H9 (cell line): Measurements from ENCODE around the gene PTK6. TPM values are rescaled to one million over a fixed set of nuclear protein-coding genes. Genes with fewer than 3 reads are reported as not detected.

Source experiments
- DNase-seq: peaks from one replicate; pipeline ENCODE4 v3.0.0-alpha.2; 2017
- H2AFZ ChIP-seq: one replicate; pipeline ENCODE4 v1.6.1; 2013; ENCODE audit warnings: mild to moderate bottlenecking, low read length, control low read depth, moderate library complexity
- H2AK5ac ChIP-seq: 2 replicates; pipeline ENCODE4 v1.6.1; 2013; ENCODE audit warnings: low read length, control low read depth, mixed read lengths; ENCODE audit not compliant: insufficient read length
- H2BK120ac ChIP-seq: one replicate; pipeline ENCODE4 v1.6.1; 2013; ENCODE audit warnings: low read depth, mild to moderate bottlenecking, low read length, control low read depth, inconsistent platforms; ENCODE audit not compliant: poor library complexity, severe bottlenecking
- H2BK12ac ChIP-seq: 2 replicates; pipeline ENCODE4 v1.6.1; 2013; ENCODE audit warnings: low read length, control low read depth, mixed read lengths, low read depth; ENCODE audit not compliant: insufficient read length
- H2BK15ac ChIP-seq: 2 replicates; pipeline ENCODE4 v1.6.1; 2013; ENCODE audit warnings: low read depth, low read length, control low read depth
- H2BK20ac ChIP-seq: one replicate; pipeline ENCODE4 v1.6.1; 2013; ENCODE audit warnings: low read depth, mild to moderate bottlenecking, low read length, control low read depth, inconsistent platforms; ENCODE audit not compliant: poor library complexity, severe bottlenecking
- H2BK5ac ChIP-seq: 2 replicates; pipeline ENCODE4 v1.6.1; 2013; ENCODE audit warnings: low read length, control low read depth, mixed read lengths; ENCODE audit not compliant: insufficient read length
- H3K14ac ChIP-seq: 2 replicates; pipeline ENCODE4 v1.6.1; 2013; ENCODE audit warnings: low read length, control low read depth; ENCODE audit not compliant: insufficient read depth
- H3K18ac ChIP-seq: 2 replicates; pipeline ENCODE4 v1.6.1; 2013; ENCODE audit warnings: low read depth, mild to moderate bottlenecking, mixed read lengths, low read length, control low read depth; ENCODE audit not compliant: insufficient read length
- H3K23ac ChIP-seq: 2 replicates; pipeline ENCODE4 v1.6.1; 2013; ENCODE audit warnings: low read length, control low read depth, mixed read lengths, low read depth; ENCODE audit not compliant: insufficient read length
- H3K23me2 ChIP-seq: 2 replicates; pipeline ENCODE4 v1.6.1; 2013; ENCODE audit warnings: low read depth, mild to moderate bottlenecking, mixed read lengths, low read length, control low read depth; ENCODE audit not compliant: insufficient read length, poor library complexity, severe bottlenecking
- H3K27ac ChIP-seq: 2 replicates; pipeline ENCODE4 v1.5.1; 2013; ENCODE audit warnings: low read length, control low read depth, mixed read lengths, low read depth; ENCODE audit not compliant: insufficient read length
- H3K27me3 ChIP-seq: 2 replicates; pipeline ENCODE4 v1.6.1; 2013; ENCODE audit warnings: low read length, control low read depth, inconsistent platforms; ENCODE audit not compliant: insufficient read depth
- H3K4ac ChIP-seq: 2 replicates; pipeline ENCODE4 v1.6.1; 2013; ENCODE audit warnings: low read depth, mild to moderate bottlenecking, control low read depth, inconsistent platforms, low read length, moderate library complexity
- H3K4me1 ChIP-seq: 2 replicates; pipeline ENCODE4 v1.6.1; 2013; ENCODE audit warnings: low read length, control low read depth, inconsistent platforms; ENCODE audit not compliant: insufficient read depth
- H3K4me2 ChIP-seq: 2 replicates; pipeline ENCODE4 v1.6.1; 2013; ENCODE audit warnings: low read length, control low read depth, mixed read lengths; ENCODE audit not compliant: insufficient read length, insufficient read depth
- H3K56ac ChIP-seq: 2 replicates; pipeline ENCODE4 v1.6.1; 2013; ENCODE audit warnings: low read depth, mild to moderate bottlenecking, mixed read lengths, low read length, control low read depth; ENCODE audit not compliant: insufficient read length
- H3K79me1 ChIP-seq: 2 replicates; pipeline ENCODE4 v1.6.1; 2013; ENCODE audit warnings: low read depth, mild to moderate bottlenecking, moderate library complexity, low read length, control low read depth, inconsistent platforms; ENCODE audit not compliant: insufficient read depth, poor library complexity, severe bottlenecking
- H3K79me2 ChIP-seq: 2 replicates; pipeline ENCODE4 v1.6.1; 2013; ENCODE audit warnings: low read length, control low read depth, inconsistent platforms; ENCODE audit not compliant: insufficient read depth
- H3K9ac ChIP-seq: 2 replicates; pipeline ENCODE4 v1.6.1; 2013; ENCODE audit warnings: low read length, control low read depth, mixed read lengths; ENCODE audit not compliant: insufficient read length; ENCODE audit errors: extremely low read depth
- H3K9me3 ChIP-seq: one replicate; pipeline ENCODE4 v1.6.1; 2013; ENCODE audit warnings: low read depth, low read length, inconsistent platforms; ENCODE audit not compliant: control insufficient read depth
- H3T11ph ChIP-seq: one replicate; pipeline ENCODE4 v1.6.1; 2013; ENCODE audit warnings: mild to moderate bottlenecking, low read length, control low read depth, inconsistent platforms
- H4K20me1 ChIP-seq: one replicate; pipeline ENCODE4 v1.6.1; 2013; ENCODE audit not compliant: control insufficient read depth, insufficient read length, insufficient read depth
- H4K5ac ChIP-seq: 2 replicates; pipeline ENCODE4 v1.6.1; 2013; ENCODE audit warnings: low read depth, mild to moderate bottlenecking, mixed read lengths, low read length, control low read depth; ENCODE audit not compliant: insufficient read length
- H4K8ac ChIP-seq: replicated peaks from 2 replicates; pipeline ENCODE4 v1.6.1; 2013; ENCODE audit warnings: low read length, control low read depth, mixed read lengths, low read depth; ENCODE audit not compliant: insufficient read length
- H4K91ac ChIP-seq: 2 replicates; pipeline ENCODE4 v1.6.1; 2013; ENCODE audit warnings: low read depth, mild to moderate bottlenecking, moderate library complexity, mixed read lengths, low read length, control low read depth; ENCODE audit not compliant: insufficient read length
- H3K27ac Mint-ChIP-seq, 3 experiments: 2 replicates in 2 of 3; 3 replicates in 1 of 3; pipeline ENCODE4 v1.8.0; 2020 to 2021; ENCODE audit warnings: mixed read lengths in 3 of 3, mild to moderate bottlenecking in 1 of 3, moderate library complexity in 1 of 3
- H3K27me3 Mint-ChIP-seq: 2 replicates; pipeline ENCODE4 v1.8.0; 2021; ENCODE audit warnings: low read depth, mild to moderate bottlenecking, moderate library complexity, mixed read lengths
- H3K36me3 Mint-ChIP-seq, 3 experiments: 2 replicates in 2 of 3; 3 replicates in 1 of 3; pipeline ENCODE4 v1.8.0; 2020 to 2021; ENCODE audit warnings: low read depth in 3 of 3, mixed read lengths in 3 of 3; ENCODE audit not compliant: insufficient read depth in 1 of 3
- H3K4me1 Mint-ChIP-seq, 2 experiments: 2 replicates each; pipeline ENCODE4 v1.8.0; 2020; ENCODE audit warnings: mixed read lengths in 2 of 2
- H3K4me3 Mint-ChIP-seq, 2 experiments: 2 replicates in 1 of 2; 3 replicates in 1 of 2; pipeline ENCODE4 v1.8.0; 2020 to 2021; ENCODE audit warnings: mild to moderate bottlenecking in 2 of 2, mixed read lengths in 2 of 2, moderate library complexity in 1 of 2
- H3K9me3 Mint-ChIP-seq, 2 experiments: 2 replicates in 1 of 2; 3 replicates in 1 of 2; pipeline ENCODE4 v1.8.0; 2020; ENCODE audit warnings: mild to moderate bottlenecking in 2 of 2, mixed read lengths in 2 of 2, moderate library complexity in 1 of 2
- WGBS: extraction: QIAGEN DNeasy Blood & Tissue Kit; methylation state at CpG from one replicate; pipeline ENCODE4 v1.1.7; 2013; ENCODE audit warnings: missing lambda C conversion rate, low lambda C conversion rate, mixed read lengths; ENCODE audit not compliant: insufficient read length; ENCODE audit errors: extremely low coverage; 5-methylcytosine and 5-hydroxymethylcytosine counted together
- total RNA-seq: library from RNA; stranded (reverse); gene quantifications from 2 replicates; pipeline ENCODE4 v1.2.1, GENCODE V29; 2021
- TF ChIP-seq, protein P1 (sequence below): fragments of 200-600 bp; sonication (generic); conservative IDR thresholded peaks from 3 replicates; pipeline ENCODE4 v1.8.0; 2021; ENCODE audit warnings: antibody characterized with exemption, mild to moderate bottlenecking

PTK6 gene
- total RNA-seq, 1 experiment from 2014 or later, result 0.46 TPM

DNA sequence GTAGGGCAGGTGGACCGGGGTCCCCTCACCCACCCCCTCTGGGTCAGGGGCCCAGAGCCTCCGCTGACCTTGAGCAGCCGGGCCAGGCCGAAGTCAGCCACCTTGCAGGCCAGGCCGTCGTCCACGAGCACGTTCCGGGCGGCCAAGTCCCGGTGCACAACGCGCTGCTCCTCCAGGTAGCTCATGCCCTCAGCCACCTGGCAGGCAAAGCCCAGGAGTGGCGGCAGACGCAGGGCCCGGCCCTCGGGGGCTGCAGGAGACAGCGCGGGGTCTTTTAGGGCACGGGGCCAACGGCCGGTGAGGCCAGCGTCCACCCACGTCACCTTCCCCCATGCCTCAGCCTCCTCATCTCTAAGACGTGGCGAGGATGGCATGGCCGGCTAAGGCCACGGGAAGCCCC is 4.2 kb upstream of the PTK6 start:
- H4K20me1 ChIP-seq, result no peaks in the 10 kb centered on the region
- H2BK12ac ChIP-seq, result no peak overlapping the region
- no peak overlapping the region for H2BK120ac ChIP-seq
- no peak overlapping the region for H3K56ac ChIP-seq
- H3K27me3 Mint-ChIP-seq, result no peaks in the 10 kb centered on the region
- no peak overlapping the region for H2AFZ ChIP-seq
- H3K36me3 Mint-ChIP-seq, result no peaks in the 10 kb centered on the region
- no peak overlapping the region for H3T11ph ChIP-seq
- no peaks in the 10 kb centered on the region for H3K9me3 Mint-ChIP-seq
- no peak overlapping the region for H2AK5ac ChIP-seq
- H2BK5ac ChIP-seq, result no peak overlapping the region
- TF ChIP-seq, protein P1, sequence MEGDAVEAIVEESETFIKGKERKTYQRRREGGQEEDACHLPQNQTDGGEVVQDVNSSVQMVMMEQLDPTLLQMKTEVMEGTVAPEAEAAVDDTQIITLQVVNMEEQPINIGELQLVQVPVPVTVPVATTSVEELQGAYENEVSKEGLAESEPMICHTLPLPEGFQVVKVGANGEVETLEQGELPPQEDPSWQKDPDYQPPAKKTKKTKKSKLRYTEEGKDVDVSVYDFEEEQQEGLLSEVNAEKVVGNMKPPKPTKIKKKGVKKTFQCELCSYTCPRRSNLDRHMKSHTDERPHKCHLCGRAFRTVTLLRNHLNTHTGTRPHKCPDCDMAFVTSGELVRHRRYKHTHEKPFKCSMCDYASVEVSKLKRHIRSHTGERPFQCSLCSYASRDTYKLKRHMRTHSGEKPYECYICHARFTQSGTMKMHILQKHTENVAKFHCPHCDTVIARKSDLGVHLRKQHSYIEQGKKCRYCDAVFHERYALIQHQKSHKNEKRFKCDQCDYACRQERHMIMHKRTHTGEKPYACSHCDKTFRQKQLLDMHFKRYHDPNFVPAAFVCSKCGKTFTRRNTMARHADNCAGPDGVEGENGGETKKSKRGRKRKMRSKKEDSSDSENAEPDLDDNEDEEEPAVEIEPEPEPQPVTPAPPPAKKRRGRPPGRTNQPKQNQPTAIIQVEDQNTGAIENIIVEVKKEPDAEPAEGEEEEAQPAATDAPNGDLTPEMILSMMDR, result no peak
- no peak overlapping the region for H3K27ac ChIP-seq
- H4K5ac ChIP-seq, result no peak overlapping the region
- no peak overlapping the region for H3K9ac ChIP-seq
- no peaks in the 10 kb centered on the region for H3K4me1 ChIP-seq
- H3K79me1 ChIP-seq, result no peaks in the 10 kb centered on the region
- no peak overlapping the region for H3K27ac Mint-ChIP-seq
- no peak overlapping the region for H3K18ac ChIP-seq
- H3K27me3 ChIP-seq, result no peaks in the 10 kb centered on the region
- no peak overlapping the region for H3K4ac ChIP-seq
- H4K91ac ChIP-seq, result no peak overlapping the region
- no peak overlapping the region for H3K4me3 Mint-ChIP-seq
- no peaks in the 10 kb centered on the region for H3K23me2 ChIP-seq
- no peak overlapping the region for H2BK15ac ChIP-seq
- no CpG with 5 or more reads among the region's 28 CpGs for WGBS
- no peak overlapping the region for H3K23ac ChIP-seq
- H3K4me2 ChIP-seq, result no peak overlapping the region
- no peaks in the 10 kb centered on the region for H3K9me3 ChIP-seq
- H3K79me2 ChIP-seq, result no peaks in the 10 kb centered on the region
- H2BK20ac ChIP-seq, result no peak overlapping the region
- no peak for DNase-seq
- H3K14ac ChIP-seq, result no peak overlapping the region; the same call in 1 of the 2 replicates
- peaks cover 5% of the 10 kb centered on the region in 2 experiments; a peak in 3 of 4 replicates for H3K4me1 Mint-ChIP-seq
- no peak overlapping the region for H4K8ac ChIP-seq
